Measurements from ENCODE around the gene PSMF1. TPM values are rescaled to one million over a fixed set of nuclear protein-coding genes. Genes with fewer than 3 reads are reported as not detected.

The PSMF1 gene
- total and polyA plus RNA-seq, 2 of the 13 experiments (the other 11 are each of a cell fraction or from before 2014, with no cell fraction given), result 82.5 to 86.0 TPM

DNA sequence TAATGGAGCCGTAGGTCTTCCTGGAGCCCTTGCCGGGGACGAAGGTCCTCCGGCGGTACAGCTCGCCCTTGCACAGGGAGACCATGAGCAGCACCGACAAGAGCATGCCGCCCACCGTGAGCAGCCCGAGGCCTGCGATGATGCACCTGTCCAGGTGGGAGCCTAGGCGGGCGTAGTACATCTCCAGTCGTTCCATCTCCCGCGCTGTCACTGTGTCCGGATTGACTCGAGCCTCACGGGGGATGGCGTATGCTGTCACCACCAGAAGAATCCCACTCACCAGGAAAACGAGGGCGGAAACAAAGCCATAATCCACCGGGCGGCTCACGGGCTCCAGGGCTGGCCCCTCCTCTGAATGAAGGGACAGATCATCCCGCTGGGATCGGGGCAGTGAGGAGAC, 62.5 kb downstream of the PSMF1 start:
- no peak overlapping the region for H3K4me2 ChIP-seq (ENCODE audit: low read depth, low read length)
- no peak for DNase-seq (ENCODE audit: low spot score)
- peaks cover 0 to 4% of the 10 kb centered on the region in 2 experiments; a peak in 1 of 5 replicates for H3K36me3 ChIP-seq (replicated peaks in 1 of 2; ENCODE audit: control insufficient read depth in 1 of 2, insufficient read depth in 2 of 2, low read length in 2 of 2)
- no peak overlapping the region for H3K9ac ChIP-seq (ENCODE audit: insufficient read depth, low read depth, low read length)
- H2AFZ ChIP-seq (ENCODE audit: low read length), result no peak overlapping the region
- no peak overlapping the region for H3K4me3 ChIP-seq (replicated peaks in 1 of 3; ENCODE audit: insufficient read depth in 1 of 3, low read depth in 2 of 3, low read length in 3 of 3)
- ATAC-seq, result no peak
- intact Hi-C loops (cut with micrococcal nuclease; ENCODE audit: unreplicated experiment), result loop anchor here (10.0 kb wide), 1 partner anchor 366 kb away; no protein-coding TSS in a partner anchor
- H4K20me1 ChIP-seq (ENCODE audit: insufficient read depth, low read length), result no peaks in the 10 kb centered on the region
- ChIA-PET POLR2A (no interaction called here), CTCF (ENCODE audit: low intra/inter-chr PET ratio, low total read pairs) (no interaction called here)
- no peak for FAIRE-seq
- H3K27ac ChIP-seq (ENCODE audit: extremely low read length, insufficient read depth, low read length), result no peak overlapping the region
- 98% methylated on average over 25 of the region's 27 CpGs for WGBS (ENCODE audit: low lambda C conversion rate)
- H3K9me3 ChIP-seq (ENCODE audit: low read length), result no peaks in the 10 kb centered on the region
- no peaks in the 10 kb centered on the region; a peak in 1 of 5 replicates for H3K27me3 ChIP-seq (ENCODE audit: control insufficient read depth in 1 of 2, insufficient read depth in 2 of 2, low read length in 2 of 2)
- H3K4me1 ChIP-seq (ENCODE audit: insufficient read depth, low read length), result peaks cover 30% of the 10 kb centered on the region
- H3K79me2 ChIP-seq (ENCODE audit: insufficient read depth, low read length), result no peaks in the 10 kb centered on the region
- TF ChIP-seq ZNF749 (CRISPR knock-in tag; IDR thresholded peaks at IDR 0.05; ENCODE audit: borderline replicate concordance) (no peak), AGO2 (optimal IDR thresholded peaks at IDR 0.05; ENCODE audit: low read depth, low read length) (peak; percentile 37)
- in situ Hi-C loops (cut with HindIII; ENCODE audit: extremely low pct_ligation_motif_present, low pct_unique_long_range_greater_than_20kb), result loop anchor here (10.0 kb wide), 2 partner anchors 226 to 366 kb away; no protein-coding TSS in a partner anchor
- BruUV-seq (replicated peaks), result no TSS peak

DNA sequence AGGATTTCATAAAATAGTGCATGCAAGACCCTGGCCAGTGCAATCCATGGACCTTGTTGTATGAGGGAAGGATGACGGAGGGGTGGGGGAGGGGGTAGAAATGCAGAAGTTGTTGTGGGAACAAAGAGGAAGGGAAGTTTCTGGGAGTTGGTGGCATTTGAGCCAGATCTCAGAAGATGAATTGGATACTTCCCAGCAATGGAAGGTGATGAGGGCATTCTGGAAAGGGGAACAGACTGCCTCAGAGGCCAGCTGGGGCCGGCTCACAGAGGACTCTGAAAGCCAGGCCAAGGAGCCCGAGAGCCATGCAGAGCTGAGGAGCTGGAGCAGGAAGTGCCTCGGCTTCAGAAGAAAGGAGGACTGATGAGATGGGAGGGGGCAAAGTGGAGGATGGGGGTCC, 63.7 kb downstream of the PSMF1 start:
- no peak for ATAC-seq
- TF ChIP-seq RERE (CRISPR knock-in tag; IDR thresholded peaks at IDR 0.05; ENCODE audit: low read depth) (no peak), PCBP2 (optimal IDR thresholded peaks at IDR 0.05; ENCODE audit: low read depth, low read length, poor library complexity, severe bottlenecking) (peak; percentile 27)
- peaks cover 0 to 4% of the 10 kb centered on the region in 2 experiments; a peak in 1 of 5 replicates for H3K36me3 ChIP-seq (replicated peaks in 1 of 2; ENCODE audit: control insufficient read depth in 1 of 2, insufficient read depth in 2 of 2, low read length in 2 of 2)
- no peaks in the 10 kb centered on the region for H3K9me3 ChIP-seq (ENCODE audit: low read length)
- intact Hi-C loops (cut with micrococcal nuclease; ENCODE audit: unreplicated experiment), result loop anchor here (10.0 kb wide), 1 partner anchor 367 kb away; no protein-coding TSS in a partner anchor
- peaks cover 41% of the 10 kb centered on the region for H3K4me1 ChIP-seq (ENCODE audit: insufficient read depth, low read length)
- ChIA-PET CTCF (ENCODE audit: low intra/inter-chr PET ratio, low total read pairs) (no interaction called here), POLR2A (no interaction called here)
- no peak overlapping the region for H3K27ac ChIP-seq (ENCODE audit: extremely low read length, insufficient read depth, low read length)
- H2AFZ ChIP-seq (ENCODE audit: low read length), result no peak overlapping the region
- WGBS (ENCODE audit: low lambda C conversion rate), result 90% methylated on average over 4 of the region's 4 CpGs
- no peak for DNase-seq (ENCODE audit: low spot score)
- H3K4me2 ChIP-seq (ENCODE audit: low read depth, low read length), result no peak overlapping the region
- no TSS peak for BruUV-seq (replicated peaks)
- H3K79me2 ChIP-seq (ENCODE audit: insufficient read depth, low read length), result no peaks in the 10 kb centered on the region
- no peak overlapping the region for H3K9ac ChIP-seq (ENCODE audit: insufficient read depth, low read depth, low read length)
- H4K20me1 ChIP-seq (ENCODE audit: insufficient read depth, low read length), result no peaks in the 10 kb centered on the region
- H3K4me3 ChIP-seq (replicated peaks in 1 of 3; ENCODE audit: insufficient read depth in 1 of 3, low read depth in 2 of 3, low read length in 3 of 3), result no peak overlapping the region
- in situ Hi-C loops (cut with HindIII; ENCODE audit: extremely low pct_ligation_motif_present, low pct_unique_long_range_greater_than_20kb), result loop anchor here (10.0 kb wide), 2 partner anchors 227 to 367 kb away; no protein-coding TSS in a partner anchor
- no peak for FAIRE-seq
- no peaks in the 10 kb centered on the region; a peak in 1 of 5 replicates for H3K27me3 ChIP-seq (ENCODE audit: control insufficient read depth in 1 of 2, insufficient read depth in 2 of 2, low read length in 2 of 2)
